Left forelimb (tissue), 1 donor: ENCODE results near the gene PLD2.
"Not testable (repeated sequence)": the region's sequence is repeated elsewhere in the genome, so short reads cannot be mapped to it uniquely, and the experiment has no call there.

ENCODE experiments used
- DNase-seq: peaks from one replicate; pipeline ENCODE4 v3.0.0-alpha.2; 2018; ENCODE audit warnings: low spot score

Gene PLD2

DNA sequence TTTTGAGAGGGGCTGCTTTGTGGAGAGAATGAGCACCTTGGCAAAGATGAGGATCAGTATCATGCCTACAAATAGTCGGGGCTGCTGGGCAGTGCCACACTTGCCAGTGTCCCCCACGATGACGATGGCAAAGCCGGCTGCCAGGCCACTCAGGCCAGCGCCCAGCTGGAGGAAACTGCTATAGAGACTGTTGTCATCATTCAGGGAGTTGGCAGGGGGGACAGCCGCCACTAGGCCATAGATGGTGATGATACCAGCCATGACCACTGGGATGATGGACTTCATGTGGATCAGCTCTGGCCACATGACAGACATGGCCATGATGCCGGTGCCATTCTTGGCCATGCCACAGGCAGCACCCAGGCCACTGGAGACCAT lies 50.0 kb downstream of the PLD2 start:
- no peak for DNase-seq

DNA sequence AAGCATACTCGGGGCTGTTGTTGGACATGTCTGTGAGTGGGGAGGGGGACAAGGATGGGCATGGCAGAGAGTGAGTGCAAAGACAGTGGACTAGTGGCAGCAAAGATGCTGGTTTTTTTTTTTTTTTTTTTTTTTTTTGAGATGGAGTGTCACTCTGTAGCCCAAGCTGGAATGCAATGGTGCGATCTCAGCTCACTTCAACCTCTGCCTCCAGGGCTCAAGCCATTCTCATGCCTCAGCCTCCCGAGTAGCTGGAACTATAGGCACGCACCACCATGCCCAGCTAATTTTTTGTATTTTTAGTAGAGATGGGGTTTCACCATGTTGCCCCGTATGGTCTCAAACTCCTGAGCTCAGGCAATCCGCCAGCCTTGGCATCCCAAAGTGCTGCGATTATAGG lies 50.4 kb downstream of the PLD2 start:
- not testable (repeated sequence) for DNase-seq

DNA sequence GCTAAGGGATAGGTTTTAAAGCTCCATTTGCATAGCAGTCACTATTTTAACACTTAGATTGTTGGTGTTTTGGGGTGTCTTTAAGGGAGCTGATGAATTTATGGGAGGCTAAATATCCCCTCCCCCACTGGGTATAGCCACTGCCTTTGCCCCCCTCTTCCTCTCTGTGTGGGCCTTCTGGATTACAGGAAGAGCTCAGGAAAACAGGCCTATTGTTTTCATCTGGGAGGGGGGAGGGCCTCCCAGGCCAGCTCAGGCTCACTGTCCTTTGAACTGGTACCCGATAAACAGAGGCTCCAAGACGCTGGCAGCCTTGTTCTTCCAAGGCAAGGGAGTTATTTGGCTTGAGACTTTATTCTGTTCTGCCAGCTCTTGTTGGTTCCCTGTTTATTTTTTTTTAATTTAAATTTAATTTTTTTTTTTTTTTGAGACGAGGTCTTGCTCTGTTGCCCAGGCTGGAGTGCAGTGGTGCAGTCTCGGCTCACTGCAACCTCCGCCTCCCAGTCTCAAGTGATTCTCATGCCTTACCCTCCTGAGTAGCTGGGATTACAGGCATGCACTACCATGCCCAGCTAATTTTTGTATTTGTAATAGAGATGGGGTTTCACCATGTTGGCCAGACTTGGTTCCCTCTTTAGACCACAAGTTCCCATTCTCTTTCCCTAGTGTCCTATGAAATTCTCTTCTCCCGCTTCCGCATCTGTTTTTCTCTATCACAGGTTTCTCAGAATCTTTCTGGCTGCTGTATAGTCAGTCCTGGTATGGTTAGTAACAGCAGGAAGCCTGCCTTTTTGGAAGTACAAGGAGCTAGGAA lies 51.3 kb downstream of the PLD2 start:
- no peak for DNase-seq

DNA sequence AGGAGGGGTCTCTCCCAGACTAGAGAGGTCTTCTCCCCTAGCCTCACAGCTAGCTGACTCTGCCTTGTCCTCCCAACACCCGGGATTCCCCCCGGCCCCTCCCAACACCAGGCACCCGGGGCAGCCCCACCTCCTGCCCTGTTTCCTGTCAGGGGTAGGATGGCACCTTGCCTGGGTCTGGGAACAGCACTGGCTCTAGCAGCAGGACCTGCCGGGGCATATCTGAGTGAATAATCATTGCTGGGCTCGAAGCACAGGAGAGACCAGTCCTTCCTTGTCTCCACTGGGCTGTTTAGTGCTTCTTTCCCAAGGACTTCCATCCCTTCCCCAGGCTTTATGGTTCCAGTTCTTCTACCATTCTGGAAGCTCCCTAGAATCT lies 51.9 kb downstream of the PLD2 start:
- no peak for DNase-seq

DNA sequence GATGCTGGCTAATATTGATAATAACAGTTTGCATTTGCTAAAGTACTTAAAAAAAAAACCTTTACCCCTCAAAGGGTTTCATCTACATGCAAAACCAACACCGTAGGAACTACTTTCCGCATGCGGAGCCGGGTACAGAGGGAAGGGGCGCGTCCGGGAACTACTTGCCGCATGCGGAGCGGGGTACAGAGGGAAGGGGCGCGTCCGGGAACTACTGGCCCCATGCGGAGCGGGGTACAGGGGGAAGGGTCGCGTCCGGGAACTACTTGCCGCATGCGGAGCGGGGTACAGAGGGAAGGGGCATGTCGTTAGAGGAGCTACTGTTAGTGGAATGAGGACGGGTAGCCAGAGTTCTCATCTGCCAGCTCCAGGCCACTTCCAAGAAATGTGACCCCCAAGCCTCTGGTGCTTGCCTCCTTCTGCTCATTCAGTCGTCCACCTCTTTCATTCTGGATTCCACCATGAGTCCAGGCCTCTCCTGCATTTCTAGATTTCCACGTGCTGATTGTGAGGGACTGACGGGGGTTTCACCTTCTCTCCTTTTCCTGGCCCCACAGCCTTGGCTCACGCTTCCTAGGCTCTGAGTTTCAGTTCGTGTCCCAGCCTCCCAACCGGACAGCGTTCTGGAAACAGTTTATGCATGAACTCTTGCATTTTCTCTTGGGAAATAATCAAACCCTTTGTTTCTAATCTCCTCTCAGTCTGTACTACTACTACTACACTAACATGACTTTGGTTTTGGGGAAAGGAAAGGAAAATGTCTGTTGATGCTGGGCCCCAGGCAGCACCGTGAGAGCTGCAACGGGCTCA lies 53.1 kb downstream of the PLD2 start:
- DNase-seq, result no peak

DNA sequence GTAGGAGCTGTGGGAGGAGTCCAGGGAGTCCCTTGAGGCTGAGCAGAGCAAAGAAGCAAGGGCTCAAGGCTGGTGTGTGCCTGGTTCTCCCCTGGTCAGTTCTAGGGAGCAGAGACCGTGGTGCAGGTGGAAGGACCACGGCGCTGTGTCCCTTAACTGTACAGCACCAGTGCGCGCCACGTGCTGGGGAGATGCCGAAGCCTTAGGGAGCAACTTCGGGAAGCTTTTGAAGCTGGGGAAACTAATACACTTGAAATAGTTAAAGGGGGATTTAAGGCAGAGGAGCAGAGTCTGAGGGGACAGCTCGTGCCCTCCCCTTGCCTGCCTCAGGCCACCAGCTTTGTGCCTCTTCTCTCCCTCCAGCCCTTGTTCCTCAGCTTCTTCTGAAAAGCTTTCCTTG lies 53.7 kb downstream of the PLD2 start:
- DNase-seq, result no peak

DNA sequence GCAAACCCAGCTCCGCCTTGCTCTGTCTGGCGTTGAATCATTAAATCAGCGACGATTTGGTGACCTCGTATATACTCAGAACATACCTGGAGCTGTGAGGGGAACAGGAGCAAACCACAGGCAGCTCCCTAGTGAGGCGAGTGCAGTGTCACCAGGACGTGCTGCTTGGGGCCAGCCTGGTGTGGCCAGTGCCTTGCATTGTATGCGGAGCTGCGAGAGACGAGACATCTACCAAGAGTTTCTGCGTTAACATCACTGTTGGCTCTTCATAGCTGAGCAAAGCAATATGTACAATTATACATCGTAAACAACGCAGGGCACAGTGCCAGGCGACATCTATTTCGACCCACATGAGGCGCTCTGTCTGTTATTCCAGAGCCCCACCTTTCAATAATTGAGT lies 54.1 kb downstream of the PLD2 start:
- DNase-seq, result no peak

DNA sequence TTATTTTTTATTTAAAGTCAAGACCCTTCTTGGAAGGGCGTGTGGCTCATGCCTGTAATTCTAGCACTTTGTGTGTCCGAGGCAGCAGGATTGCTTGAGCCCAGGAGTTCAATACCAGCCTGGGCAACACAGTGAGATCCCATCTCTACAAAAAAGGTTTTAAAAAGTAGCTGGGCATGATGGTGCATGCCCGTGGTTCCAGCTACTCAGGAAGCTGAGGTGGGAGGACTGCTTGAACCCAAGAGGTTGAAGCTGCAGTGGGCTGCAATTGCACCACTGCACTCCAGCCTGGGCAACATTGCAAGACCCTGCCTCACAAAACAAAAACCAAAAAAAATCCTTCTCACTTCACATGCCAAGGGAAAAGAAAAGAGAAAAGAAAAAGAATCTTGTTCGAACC lies 55.8 kb downstream of the PLD2 start:
- DNase-seq, result no peak

DNA sequence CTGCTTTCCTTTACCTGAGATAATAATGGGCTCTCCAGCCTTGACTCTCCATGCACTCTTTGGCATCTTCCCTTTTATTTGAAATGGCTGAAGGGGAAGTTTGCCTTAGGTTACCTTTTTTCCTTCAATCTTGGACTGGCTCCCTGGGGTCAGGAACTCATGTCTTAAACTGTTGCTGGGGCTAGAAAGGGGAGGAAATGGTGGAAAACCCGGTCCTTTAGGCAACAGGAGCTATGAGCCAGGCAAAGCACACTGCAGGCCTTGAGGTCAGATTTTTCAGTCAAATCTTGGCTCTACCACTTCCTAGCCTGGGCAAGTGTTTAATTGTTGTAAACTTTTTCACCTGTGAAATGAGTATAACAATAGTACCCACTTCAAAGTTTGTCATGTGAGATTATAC lies 56.4 kb downstream of the PLD2 start:
- DNase-seq, result no peak

DNA sequence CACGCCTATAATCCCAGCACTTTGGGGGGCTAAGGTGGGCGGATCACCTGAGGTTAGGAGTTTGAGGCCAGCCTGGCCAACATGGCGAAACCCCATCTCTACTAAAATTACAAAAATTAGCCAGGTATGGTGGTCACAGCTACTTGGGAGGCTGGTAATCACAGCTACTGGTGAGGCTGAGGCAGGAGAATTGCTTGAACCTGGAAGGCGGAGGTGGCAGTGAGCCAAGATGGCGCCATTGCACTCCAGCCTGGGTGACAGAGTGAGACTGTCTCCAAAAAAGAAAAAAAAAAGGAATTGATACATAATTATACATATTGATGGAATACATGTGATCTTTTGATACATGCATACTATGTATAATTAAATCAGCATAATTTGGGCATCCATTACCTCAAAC lies 60.6 kb downstream of the PLD2 start:
- DNase-seq, result not testable (repeated sequence)

DNA sequence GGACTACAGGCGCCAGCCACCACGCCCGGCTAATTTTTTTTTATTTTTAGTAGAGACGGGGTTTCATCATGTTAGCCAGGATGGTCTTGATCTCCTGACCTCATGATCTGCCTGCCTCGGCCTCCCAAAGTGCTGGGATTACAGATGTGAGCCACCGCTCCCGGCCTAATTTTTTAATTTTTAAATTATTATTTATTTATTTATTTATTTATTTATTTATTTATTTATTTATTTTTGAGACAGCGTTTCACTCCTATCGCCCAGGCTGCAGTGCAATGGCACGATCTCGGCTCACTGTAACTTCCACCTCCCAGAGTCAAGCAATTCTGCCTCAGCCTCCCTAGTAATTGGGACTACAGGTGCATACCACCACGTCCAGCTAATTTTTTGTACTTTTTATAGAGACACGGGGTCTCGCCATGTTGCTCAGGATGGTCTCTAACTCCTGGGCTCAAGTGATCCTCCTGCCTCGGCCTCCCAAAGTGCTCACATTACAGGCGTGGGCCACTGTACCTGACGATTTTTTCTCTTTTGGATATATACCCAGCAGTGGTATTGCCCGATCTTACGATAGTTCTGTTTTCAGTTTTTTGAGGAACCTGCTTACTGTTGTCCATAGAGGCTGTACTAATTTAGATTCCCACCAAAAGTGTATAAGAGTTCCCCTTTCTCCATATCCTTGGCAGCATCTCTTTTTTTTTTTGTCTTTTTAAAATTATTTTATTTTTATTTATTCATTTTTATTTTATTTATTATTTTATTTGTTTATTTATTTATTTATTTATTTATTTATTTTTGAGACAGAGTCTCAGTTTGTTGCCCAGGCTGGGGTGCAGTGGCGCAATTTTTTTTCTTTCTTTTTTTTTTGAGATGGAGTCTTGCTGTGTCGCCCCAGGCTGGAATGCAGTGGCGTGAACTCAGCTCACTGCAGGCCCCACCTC lies 62.4 kb downstream of the PLD2 start:
- not testable (repeated sequence) for DNase-seq

DNA sequence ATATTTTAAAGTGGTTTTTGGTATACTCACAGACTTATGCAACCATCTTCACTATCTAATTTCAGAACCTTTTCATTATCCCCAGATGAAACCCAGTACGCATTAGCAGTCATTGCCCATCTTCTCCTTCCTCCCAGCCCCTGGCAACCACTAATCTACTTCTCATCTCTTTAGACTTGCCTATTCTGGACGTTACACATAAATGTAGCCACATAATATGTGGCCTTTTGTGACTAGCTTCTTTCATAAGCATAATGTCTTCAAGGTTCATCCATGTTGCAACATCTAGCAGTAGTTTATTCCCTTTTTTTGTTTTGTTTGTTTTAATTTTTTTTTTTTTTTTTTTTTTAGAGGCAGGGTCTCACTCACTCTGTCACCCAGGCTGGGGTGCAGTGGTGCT lies 63.9 kb downstream of the PLD2 start:
- DNase-seq, result no peak

DNA sequence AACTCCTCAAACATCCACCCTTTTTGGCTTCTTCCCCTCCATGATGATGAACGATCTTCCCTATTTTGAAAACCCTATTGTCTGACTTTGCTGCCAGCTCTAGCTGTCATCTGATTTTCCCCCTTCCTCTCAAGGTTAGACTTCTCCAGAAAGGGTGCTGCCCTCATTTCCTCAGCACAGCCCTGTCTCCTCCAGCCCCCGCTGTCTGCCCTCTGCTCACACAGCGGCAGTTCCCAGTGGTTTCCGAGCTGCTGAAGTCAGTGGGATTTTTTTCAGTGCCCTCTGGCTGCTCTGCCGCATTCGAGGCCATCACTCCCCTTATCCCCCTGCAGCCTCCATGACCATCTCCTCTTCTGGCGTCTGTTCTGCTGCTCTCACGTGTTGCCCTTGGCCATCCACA lies 65.8 kb downstream of the PLD2 start:
- no peak for DNase-seq
